Measurements from ENCODE around the gene TRAM1L1.
A peak's percentile ranks its signal among the peaks of the same experiment; 100 is the strongest.

Gene TRAM1L1

DNA sequence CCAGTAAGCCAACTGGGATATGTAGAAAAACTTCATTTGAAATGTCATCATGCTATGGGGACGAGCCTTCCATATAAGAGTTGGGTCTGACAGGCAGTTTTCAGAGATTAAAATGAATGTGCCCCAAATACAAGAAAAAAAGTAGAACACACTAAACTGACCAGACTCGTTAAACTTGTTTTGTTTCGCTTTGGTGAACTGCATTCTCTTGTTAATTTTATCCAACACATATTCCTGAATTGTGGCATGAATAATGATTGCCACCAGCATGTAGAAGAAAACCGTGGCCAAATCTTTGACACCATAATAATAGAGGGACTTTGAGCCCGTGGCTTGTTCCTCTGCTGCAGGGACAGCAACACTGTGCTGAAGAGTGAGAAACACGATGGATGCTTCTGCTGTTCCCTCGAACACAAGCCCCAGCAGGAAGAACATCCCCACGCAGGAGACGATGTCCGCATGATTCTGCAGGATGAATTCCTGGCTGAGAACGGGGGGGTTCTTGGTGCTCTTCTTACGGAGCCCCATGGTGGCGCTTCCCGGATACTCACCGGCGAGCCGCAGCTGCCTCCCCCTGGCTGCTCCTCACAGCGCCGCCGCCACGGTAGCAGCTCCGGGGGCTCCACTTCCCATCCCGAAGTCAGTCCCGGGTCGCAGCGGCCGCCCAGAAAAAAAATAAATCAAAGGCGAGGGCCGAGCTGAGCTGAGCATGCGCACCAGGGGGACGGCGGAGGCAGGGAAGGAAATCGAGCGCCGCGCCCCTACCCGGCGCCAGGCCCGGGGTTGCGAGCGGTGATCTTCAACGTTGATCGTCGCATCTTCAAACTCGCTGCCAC is at the start of gene TRAM1L1:
TRAM1L1 (minus strand) TSS at position 711 of the 836 bp plus-strand sequence; CDS start at position 528, 183 bp downstream.
- peak; percentile 22 for DNase-seq

DNA sequence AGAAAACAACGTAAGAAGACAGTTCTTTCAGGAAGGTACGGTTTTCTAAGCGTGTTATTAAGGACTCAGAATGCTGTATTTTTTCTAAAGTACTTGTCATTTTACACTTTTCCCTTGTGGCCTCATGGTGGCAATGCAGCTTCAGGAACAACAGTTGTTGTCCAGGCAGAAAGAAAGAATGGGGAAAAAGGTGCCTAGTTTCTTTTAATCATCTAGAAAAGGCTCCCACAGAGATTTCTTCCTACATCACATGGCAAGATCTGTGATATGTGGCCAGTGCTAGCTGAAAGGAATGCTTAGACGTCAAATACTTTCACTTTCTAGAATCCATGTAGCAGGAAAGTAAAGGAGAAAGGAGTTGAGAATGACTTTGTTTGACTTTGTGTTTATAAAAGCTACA is 49.0 kb upstream of the TRAM1L1 start:
- peak; percentile 77 for DNase-seq

DNA sequence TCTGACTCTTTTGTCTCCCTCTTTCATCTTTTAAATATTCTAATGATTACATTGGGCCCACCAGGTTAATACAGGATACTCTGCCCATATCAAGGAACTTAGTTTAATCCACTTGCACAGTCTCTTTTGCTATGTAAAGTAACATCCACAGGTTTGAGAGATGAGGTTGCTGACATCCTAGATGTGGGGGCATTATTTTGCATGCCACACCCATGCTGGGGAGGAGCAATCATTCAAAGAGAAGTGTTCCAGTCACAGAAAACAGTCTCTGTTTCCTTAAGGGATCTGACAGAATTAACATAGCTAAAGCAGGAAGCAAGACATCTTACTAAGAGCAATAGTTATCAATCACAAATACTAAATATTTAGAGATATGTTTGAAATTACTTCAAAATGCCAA is 11.5 kb upstream of the TRAM1L1 start:
- no peak for DNase-seq

DNA sequence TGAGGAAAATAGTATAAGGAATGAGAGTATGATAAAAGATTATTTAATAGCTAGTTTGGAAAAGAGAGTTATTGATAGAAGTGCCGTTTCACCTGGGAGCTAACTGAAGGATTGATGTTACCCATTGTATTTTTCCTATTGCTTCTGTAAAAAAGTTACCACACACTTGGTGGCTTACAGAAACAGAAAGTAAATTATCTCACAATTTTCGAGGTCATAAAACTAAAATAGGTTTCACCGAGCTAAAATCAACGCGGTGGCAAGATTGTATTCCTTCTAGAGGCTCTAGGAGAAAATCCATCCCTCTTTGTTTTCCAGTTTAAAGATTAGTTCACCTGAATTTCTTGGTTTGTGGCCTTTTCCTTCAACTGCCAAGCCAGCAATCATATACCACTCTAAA is 11.1 kb upstream of the TRAM1L1 start:
- no peak for DNase-seq

DNA sequence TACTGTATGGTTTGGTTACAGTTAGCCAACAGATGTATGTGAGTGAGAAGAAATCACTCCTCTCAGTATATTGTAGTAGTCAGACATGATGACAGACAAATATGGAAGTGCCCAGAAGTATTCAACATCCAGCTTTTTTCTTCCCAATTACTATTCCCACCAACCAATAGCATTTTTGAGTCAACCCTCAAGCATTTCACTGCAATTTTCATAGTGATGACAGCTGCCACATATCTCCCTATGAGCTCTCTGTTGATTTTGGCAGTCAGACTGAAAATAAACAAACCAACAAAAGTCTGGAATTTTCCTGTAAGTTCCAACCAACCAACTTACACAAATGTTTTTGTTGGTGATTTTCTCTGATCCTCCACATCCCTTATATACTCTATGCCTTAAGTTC is 8.2 kb upstream of the TRAM1L1 start:
- DNase-seq, result no peak

DNA sequence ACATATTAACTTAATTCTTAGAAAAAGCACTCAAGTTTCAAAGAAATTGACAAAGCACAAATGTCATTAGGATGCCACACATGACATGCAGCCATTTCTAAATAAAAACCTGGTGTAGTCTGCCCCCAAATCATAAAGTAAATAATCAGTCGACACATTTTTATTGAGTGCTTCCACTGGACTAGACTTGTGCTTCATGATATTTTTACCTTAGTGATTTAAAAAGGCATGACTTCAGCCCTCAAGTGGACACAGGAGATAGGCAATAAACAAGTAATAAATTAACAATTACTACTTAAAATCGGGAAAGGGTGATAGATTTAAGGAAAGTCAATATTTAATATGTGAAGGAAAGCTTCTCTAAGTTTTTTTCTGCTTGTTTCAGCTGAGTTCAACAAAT is 7.6 kb downstream of the TRAM1L1 start:
- DNase-seq, result no peak

GRCh38 chr4:117068120-117068519 is 17.3 kb downstream of the TRAM1L1 start:
- DNase-seq, result no peak

DNA sequence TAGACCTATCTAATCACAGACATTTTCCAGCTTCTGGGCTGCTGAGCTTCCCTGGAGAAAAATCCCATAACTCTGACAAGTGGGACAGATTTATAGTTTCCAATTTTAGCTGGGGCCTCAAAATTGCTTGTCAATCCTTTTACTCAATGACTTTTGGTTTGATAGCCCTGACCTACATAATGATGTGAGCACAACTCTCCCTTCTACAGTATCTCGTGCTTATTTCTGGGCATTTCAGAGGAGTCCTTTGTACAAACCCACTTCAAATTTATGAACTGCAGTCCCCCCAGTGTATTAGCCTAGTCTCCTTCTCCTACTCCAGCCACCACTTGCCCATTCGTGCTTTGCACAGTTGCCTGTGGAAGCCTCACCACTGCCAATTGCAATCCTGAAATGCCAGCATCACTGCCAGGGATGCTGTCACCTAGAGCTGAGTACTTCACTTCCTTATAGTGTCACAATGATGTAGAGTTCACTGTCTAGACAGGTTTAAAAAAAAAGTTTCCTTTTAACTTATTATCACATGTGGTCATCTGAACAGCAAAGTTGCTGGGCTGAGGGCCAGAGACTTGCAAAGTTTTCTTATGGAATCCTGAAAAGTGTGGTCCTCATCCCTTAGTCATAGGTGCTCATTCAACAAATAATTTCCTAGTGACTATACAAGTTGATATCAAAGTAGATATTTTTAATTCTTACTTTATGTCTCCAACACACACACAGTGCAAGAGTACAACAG is 21.2 kb downstream of the TRAM1L1 start:
- peak; percentile 28 for DNase-seq

GRCh38 chr4:117042962-117043361 is 42.4 kb downstream of the TRAM1L1 start:
- no peak for DNase-seq

Data from NCI-H226 (cell line).